ENCODE measurements around the gene BACH2. TPM values are rescaled to one million over a fixed set of nuclear protein-coding genes. Genes with fewer than 3 reads are reported as not detected.

BACH2 gene
- total and polyA plus RNA-seq, 10 of the 15 experiments (the other 5 are each of a cell fraction or from before 2014, with no cell fraction given) = 0.03 to 0.28 (median 0.04) TPM; not detected in 3

DNA sequence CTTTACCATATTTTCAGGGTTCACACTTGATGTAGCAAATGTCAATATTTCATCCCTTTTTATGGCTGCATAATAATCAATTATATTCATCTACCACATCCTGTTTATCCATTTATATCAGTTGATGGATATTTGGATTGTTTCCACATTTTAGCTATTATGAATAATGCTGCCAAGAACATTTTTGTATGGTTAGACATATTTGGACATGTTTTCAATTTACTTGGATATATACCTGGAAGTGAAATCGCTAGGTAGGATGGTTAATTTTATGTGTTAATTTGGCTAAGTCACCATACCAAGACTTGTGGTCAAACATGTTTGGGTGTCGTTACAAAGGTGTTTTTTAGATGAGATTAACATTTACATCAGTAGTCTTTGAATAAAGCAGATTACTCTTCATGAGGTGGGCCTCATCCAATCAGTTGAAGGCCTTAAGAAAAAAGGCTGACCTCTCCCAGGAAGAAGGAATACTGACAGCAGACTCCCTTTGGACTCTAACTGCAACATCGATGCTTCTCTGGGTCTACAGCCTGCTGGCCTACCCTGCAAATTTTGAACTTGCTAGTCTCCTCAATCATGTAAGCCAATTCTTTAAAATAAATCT lies 196.5 kb downstream of the BACH2 start:
- H3K36me3 ChIP-seq (ENCODE audit: control insufficient read depth in 2 of 2, insufficient read depth in 2 of 2, low read length in 1 of 2) = no peaks in the 10 kb centered on the region
- peaks cover 7% of the 10 kb centered on the region for H3K4me1 ChIP-seq (ENCODE audit: control insufficient read depth, insufficient read depth, low read length)
- no peak overlapping the region for H3K9ac ChIP-seq (ENCODE audit: control insufficient read depth, insufficient read depth, low read length)
- no peaks in the 10 kb centered on the region for H3K79me2 ChIP-seq (ENCODE audit: control insufficient read depth, insufficient read depth, low read length)
- ChIA-PET CTCF (no interaction called here), POLR2A (no interaction called here), SMC1A (ENCODE audit: uncharacterized antibody, unreplicated experiment) (interaction anchor here (0.8 kb wide), 1 partner anchor 10 kb away, joined by 4 read pairs; no protein-coding TSS in a partner anchor), RAD21 (ENCODE audit: unreplicated experiment) (no interaction called here)
- no peak overlapping the region for H3K27ac ChIP-seq (ENCODE audit: control insufficient read depth, insufficient read depth)
- FAIRE-seq (no peak), DNase-seq (ENCODE audit: low read depth, low spot score) (no peak), ATAC-seq (no peak)
- BruUV-seq (replicated peaks) = no TSS peak
- H3K27me3 ChIP-seq (replicated peaks in 1 of 2; ENCODE audit: control insufficient read depth in 2 of 2, insufficient read depth in 2 of 2, low read length in 1 of 2) = peaks cover 0 to 4% of the 10 kb centered on the region in 2 experiments; a peak in 2 of 4 replicates
- H3K9me3 ChIP-seq (replicated peaks; ENCODE audit: control insufficient read depth, insufficient read depth, low read length) = peaks cover 2% of the 10 kb centered on the region
- no peaks in the 10 kb centered on the region for H4K20me1 ChIP-seq (ENCODE audit: control insufficient read depth, insufficient read depth)
- no peak overlapping the region for H3K4me3 ChIP-seq
- H2AFZ ChIP-seq (ENCODE audit: control insufficient read depth, low read depth, low read length) = no peak overlapping the region
- intact Hi-C loops (cut with micrococcal nuclease; ENCODE audit: unreplicated experiment) (loop anchor here (5.0 kb wide), 2 partner anchors 187 to 372 kb away; no protein-coding TSS in a partner anchor), in situ Hi-C loops (cut with MboI) (loop anchor here (10.0 kb wide), 1 partner anchor 375 kb away; no protein-coding TSS in a partner anchor)
- TF ChIP-seq EGR1 (IDR thresholded peaks at IDR 0.05; ENCODE audit: borderline replicate concordance in 1 of 2, low read depth in 2 of 2, low read length in 2 of 2) (no peak), SREBF2 (IDR thresholded peaks at IDR 0.05; ENCODE audit: low read length) (no peak), CHD4 (IDR thresholded peaks at IDR 0.05) (no peak)
- TF ChIP-seq, protein P1, sequence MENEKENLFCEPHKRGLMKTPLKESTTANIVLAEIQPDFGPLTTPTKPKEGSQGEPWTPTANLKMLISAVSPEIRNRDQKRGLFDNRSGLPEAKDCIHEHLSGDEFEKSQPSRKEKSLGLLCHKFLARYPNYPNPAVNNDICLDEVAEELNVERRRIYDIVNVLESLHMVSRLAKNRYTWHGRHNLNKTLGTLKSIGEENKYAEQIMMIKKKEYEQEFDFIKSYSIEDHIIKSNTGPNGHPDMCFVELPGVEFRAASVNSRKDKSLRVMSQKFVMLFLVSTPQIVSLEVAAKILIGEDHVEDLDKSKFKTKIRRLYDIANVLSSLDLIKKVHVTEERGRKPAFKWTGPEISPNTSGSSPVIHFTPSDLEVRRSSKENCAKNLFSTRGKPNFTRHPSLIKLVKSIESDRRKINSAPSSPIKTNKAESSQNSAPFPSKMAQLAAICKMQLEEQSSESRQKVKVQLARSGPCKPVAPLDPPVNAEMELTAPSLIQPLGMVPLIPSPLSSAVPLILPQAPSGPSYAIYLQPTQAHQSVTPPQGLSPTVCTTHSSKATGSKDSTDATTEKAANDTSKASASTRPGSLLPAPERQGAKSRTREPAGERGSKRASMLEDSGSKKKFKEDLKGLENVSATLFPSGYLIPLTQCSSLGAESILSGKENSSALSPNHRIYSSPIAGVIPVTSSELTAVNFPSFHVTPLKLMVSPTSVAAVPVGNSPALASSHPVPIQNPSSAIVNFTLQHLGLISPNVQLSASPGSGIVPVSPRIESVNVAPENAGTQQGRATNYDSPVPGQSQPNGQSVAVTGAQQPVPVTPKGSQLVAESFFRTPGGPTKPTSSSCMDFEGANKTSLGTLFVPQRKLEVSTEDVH (IDR thresholded peaks at IDR 0.05; ENCODE audit: low read depth, partially characterized antibody) = no peak
- no peak overlapping the region for H3K4me2 ChIP-seq (ENCODE audit: control insufficient read depth, insufficient read depth)
- WGBS (ENCODE audit: insufficient coverage, insufficient replicate concordance, low lambda C conversion rate, missing lambda C conversion rate) = 60% methylated on average over 3 of the region's 3 CpGs
